Stimulated activated CD8-positive, alpha-beta memory T cell treated with anti-CD3 and anti-CD28 coated beads, Interleukin-15, amount 100 ng/mL, for 1 hour (primary cell): ENCODE data around the gene MVD.
A peak's percentile ranks its signal among the peaks of the same experiment; 100 is the strongest.
"Not testable (repeated sequence)": the region's sequence is repeated elsewhere in the genome, so short reads cannot be mapped to it uniquely, and the experiment has no call there.

ENCODE experiments used
- DNase-seq: peaks from one replicate; pipeline ENCODE4 v3.0.0-alpha.2; 2020; ENCODE audit warnings: low read depth

Gene MVD

GRCh38 chr16:88624977-88625576 lies 37.8 kb downstream of the MVD start:
- DNase-seq: no peak

GRCh38 chr16:88624481-88624880 lies 38.4 kb downstream of the MVD start:
- no peak for DNase-seq

GRCh38 chr16:88623858-88624257 lies 39.0 kb downstream of the MVD start:
- no peak for DNase-seq

- DNase-seq: no peak
Measured at GRCh38 chr16:88622866-88623265, 40.0 kb downstream of the MVD start.

GRCh38 chr16:88622125-88622524 lies 40.8 kb downstream of the MVD start:
- DNase-seq: no peak

GRCh38 chr16:88619859-88620815 lies 42.8 kb downstream of the MVD start:
- DNase-seq: peak; percentile 43

GRCh38 chr16:88618956-88619667 lies 43.8 kb downstream of the MVD start:
- DNase-seq: no peak

GRCh38 chr16:88618182-88618955 lies 44.5 kb downstream of the MVD start:
- DNase-seq: no peak

- no peak for DNase-seq
Measured at GRCh38 chr16:88617268-88618031, 45.4 kb downstream of the MVD start.

- no peak for DNase-seq
Measured at GRCh38 chr16:88616736-88617135, 46.2 kb downstream of the MVD start.

- no peak for DNase-seq
Measured at GRCh38 chr16:88616320-88616719, 46.6 kb downstream of the MVD start.

GRCh38 chr16:88614818-88615580 lies 47.9 kb downstream of the MVD start:
- no peak for DNase-seq

- DNase-seq: no peak
Measured at GRCh38 chr16:88613911-88614817, 48.7 kb downstream of the MVD start.

- DNase-seq: no peak
Measured at GRCh38 chr16:88613293-88613692, 49.6 kb downstream of the MVD start.

- no peak for DNase-seq
Measured at GRCh38 chr16:88610909-88611812, 51.7 kb downstream of the MVD start.

GRCh38 chr16:88610080-88610479 lies 52.8 kb downstream of the MVD start:
- DNase-seq: no peak

GRCh38 chr16:88609426-88609825 lies 53.5 kb downstream of the MVD start:
- DNase-seq: not testable (repeated sequence)

- DNase-seq: no peak
Measured at GRCh38 chr16:88608076-88608475, 54.8 kb downstream of the MVD start.
